PC-9 (cell line): ENCODE results near the gene ADCY2.

Experiments used
- CTCF ChIP-seq: fragments of 200-600 bp; sonication (generic); conservative IDR thresholded peaks from 2 replicates; pipeline ENCODE4 v1.6.1; 2017; ENCODE audit warnings: mixed run types, antibody characterized with exemption, mild to moderate bottlenecking, moderate library complexity
- EZH2 ChIP-seq: fragments of 200-600 bp; sonication (generic); IDR thresholded peaks from 2 replicates; pipeline ENCODE4 v1.8.0; 2017; ENCODE audit warnings: antibody characterized with exemption, low read depth

DNA sequence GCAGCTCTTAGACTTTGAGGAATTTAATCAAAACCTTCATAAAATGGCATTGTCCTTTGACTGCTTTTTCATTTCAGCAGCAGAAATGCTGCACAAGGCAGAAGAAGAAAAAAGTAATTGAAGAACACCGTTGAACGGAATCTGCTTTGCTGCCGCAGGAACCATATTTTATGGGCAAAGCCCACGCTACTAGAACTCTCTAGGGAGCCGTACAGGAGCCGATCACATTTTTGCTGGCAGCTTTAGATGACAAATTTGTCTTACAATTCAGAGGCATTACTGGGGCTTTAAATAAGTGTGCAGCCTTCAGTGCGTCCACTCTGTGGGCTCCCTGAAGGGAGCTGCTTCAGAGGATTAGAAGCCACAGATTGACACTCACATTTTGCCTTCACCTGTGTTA is 449.6 kb downstream of the ADCY2 start:
- TF ChIP-seq CTCF (no peak), EZH2 (no peak)
